SU-DHL-6 (cell line): ENCODE results near the gene SLC39A11.
"Not testable (repeated sequence)": the region's sequence is repeated elsewhere in the genome, so short reads cannot be mapped to it uniquely, and the experiment has no call there.

Experiments used
- EZH2phosphoT487 ChIP-seq: fragments of 200-600 bp; sonication (generic), shearing (Covaris generic); conservative IDR thresholded peaks from 2 replicates; pipeline ENCODE4 v1.6.1; 2018; ENCODE audit warnings: mild to moderate bottlenecking, antibody characterized with exemption, low read length, moderate library complexity, mixed read lengths
- TF ChIP-seq, protein P1 (sequence below): fragments of 200-600 bp; sonication (generic); IDR thresholded peaks from one replicate; pipeline ENCODE4 v1.5.1; 2017; ENCODE audit warnings: antibody characterized with exemption, mild to moderate bottlenecking, low read length, moderate library complexity; ENCODE audit not compliant: insufficient read depth, poor library complexity, severe bottlenecking

DNA sequence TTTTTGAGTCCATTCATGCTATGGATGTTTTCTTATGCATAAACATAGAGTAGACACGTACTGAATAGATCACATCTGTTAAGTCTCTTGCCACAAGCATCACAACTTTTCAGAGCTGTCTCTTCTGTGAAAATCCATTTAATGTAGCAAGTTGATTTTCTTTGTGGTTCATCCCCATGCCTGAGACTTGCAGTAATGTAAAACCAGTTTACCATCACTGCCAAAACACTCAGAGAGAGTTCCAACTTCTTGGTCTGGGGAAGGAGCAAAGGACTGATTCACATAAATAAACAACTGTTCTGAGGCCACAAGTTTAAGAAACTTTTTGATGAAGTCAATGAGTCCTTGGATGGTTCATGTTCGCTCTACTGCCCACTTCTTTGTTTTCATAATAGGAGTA is 24.8 kb downstream of the SLC39A11 start:
- TF ChIP-seq, protein P1, sequence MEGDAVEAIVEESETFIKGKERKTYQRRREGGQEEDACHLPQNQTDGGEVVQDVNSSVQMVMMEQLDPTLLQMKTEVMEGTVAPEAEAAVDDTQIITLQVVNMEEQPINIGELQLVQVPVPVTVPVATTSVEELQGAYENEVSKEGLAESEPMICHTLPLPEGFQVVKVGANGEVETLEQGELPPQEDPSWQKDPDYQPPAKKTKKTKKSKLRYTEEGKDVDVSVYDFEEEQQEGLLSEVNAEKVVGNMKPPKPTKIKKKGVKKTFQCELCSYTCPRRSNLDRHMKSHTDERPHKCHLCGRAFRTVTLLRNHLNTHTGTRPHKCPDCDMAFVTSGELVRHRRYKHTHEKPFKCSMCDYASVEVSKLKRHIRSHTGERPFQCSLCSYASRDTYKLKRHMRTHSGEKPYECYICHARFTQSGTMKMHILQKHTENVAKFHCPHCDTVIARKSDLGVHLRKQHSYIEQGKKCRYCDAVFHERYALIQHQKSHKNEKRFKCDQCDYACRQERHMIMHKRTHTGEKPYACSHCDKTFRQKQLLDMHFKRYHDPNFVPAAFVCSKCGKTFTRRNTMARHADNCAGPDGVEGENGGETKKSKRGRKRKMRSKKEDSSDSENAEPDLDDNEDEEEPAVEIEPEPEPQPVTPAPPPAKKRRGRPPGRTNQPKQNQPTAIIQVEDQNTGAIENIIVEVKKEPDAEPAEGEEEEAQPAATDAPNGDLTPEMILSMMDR: not testable (repeated sequence)
- TF ChIP-seq EZH2phosphoT487: not testable (repeated sequence)
